Measurements from ENCODE around the gene PLAC9.

- no peak for TF ChIP-seq CTCF (IDR thresholded peaks at IDR 0.05; ENCODE audit: poor library complexity)
- no peak for TF ChIP-seq EZH2 (IDR thresholded peaks at IDR 0.05; ENCODE audit: borderline replicate concordance)
- TF ChIP-seq EZH2phosphoT487 (IDR thresholded peaks at IDR 0.05; ENCODE audit: low read depth, severe bottlenecking, unreplicated experiment): no peak
These were observed 23.7 kb downstream of the PLAC9 start for GRCh38 chr10:80156216-80156615.

Data from hepatocyte (in vitro differentiated cells).